ENCODE data around the gene TTN. TPM values are rescaled to one million over a fixed set of nuclear protein-coding genes. Genes with fewer than 3 reads are reported as not detected.

TTN gene
- total RNA-seq, 2 experiments from 2014 or later, result 11.4 to 12.8 TPM

GRCh38 chr2:178641498-178641897, 165.7 kb downstream of the TTN start:
- no peak for ATAC-seq
- Mint-ChIP-seq H3K27ac (no peak overlapping the region), H3K9me3 (ENCODE audit: insufficient read depth) (no peaks in the 10 kb centered on the region), H3K36me3 (ENCODE audit: low read depth) (no peaks in the 10 kb centered on the region), H3K27me3 (ENCODE audit: low read depth) (no peaks in the 10 kb centered on the region), H3K4me1 (ENCODE audit: low read depth) (no peaks in the 10 kb centered on the region), H3K4me3 (no peak overlapping the region)
- ChIA-PET CTCF (no interaction called here), POLR2A (no interaction called here)
- DNase-seq, result no peak

- DNase-seq, result no peak
- no peak overlapping the region for H3K4me3 Mint-ChIP-seq
- CTCF ChIA-PET, result no interaction called here
These were observed 171.3 kb downstream of the TTN start for GRCh38 chr2:178635897-178636296.

GRCh38 chr2:178632729-178633128, 174.5 kb downstream of the TTN start:
- Mint-ChIP-seq H3K36me3 (ENCODE audit: low read depth) (peaks cover 2% of the 10 kb centered on the region), H3K27me3 (ENCODE audit: low read depth) (no peaks in the 10 kb centered on the region), H3K9me3 (ENCODE audit: insufficient read depth) (no peaks in the 10 kb centered on the region), H3K4me3 (no peak overlapping the region), H3K27ac (no peak overlapping the region), H3K4me1 (ENCODE audit: low read depth) (peaks cover 2% of the 10 kb centered on the region)
- ChIA-PET CTCF (no interaction called here), POLR2A (interaction anchor here (0.7 kb wide), 1 partner anchor 510 kb away, joined by 3 read pairs; no protein-coding TSS in a partner anchor)
- ATAC-seq, result no peak
- DNase-seq, result no peak

More at GRCh38 chr2:178635897-178636296, 171.3 kb downstream of the TTN start:
- no peak for ATAC-seq
- Mint-ChIP-seq H3K4me1 (ENCODE audit: low read depth) (peaks cover 2% of the 10 kb centered on the region), H3K36me3 (ENCODE audit: low read depth) (peaks cover 2% of the 10 kb centered on the region), H3K27me3 (ENCODE audit: low read depth) (no peaks in the 10 kb centered on the region), H3K9me3 (ENCODE audit: insufficient read depth) (no peaks in the 10 kb centered on the region), H3K27ac (no peak overlapping the region)
- POLR2A ChIA-PET, result no interaction called here

GRCh38 chr2:178630581-178630980, 176.6 kb downstream of the TTN start:
- Mint-ChIP-seq H3K27ac (no peak overlapping the region), H3K4me3 (no peak overlapping the region), H3K36me3 (ENCODE audit: low read depth) (peaks cover 2% of the 10 kb centered on the region), H3K4me1 (ENCODE audit: low read depth) (peaks cover 2% of the 10 kb centered on the region), H3K27me3 (ENCODE audit: low read depth) (no peaks in the 10 kb centered on the region), H3K9me3 (ENCODE audit: insufficient read depth) (no peaks in the 10 kb centered on the region)
- POLR2A ChIA-PET, result no interaction called here
- ATAC-seq (no peak), DNase-seq (no peak)
- CTCF ChIA-PET, result interaction anchor here (1.8 kb wide), 1 partner anchor 71 kb away, joined by 7 read pairs; no protein-coding TSS in a partner anchor

GRCh38 chr2:178629463-178629862, 177.8 kb downstream of the TTN start:
- ATAC-seq (no peak), DNase-seq (no peak)
- Mint-ChIP-seq H3K27me3 (ENCODE audit: low read depth) (no peaks in the 10 kb centered on the region), H3K27ac (no peak overlapping the region), H3K9me3 (ENCODE audit: insufficient read depth) (no peaks in the 10 kb centered on the region), H3K36me3 (ENCODE audit: low read depth) (peaks cover 2% of the 10 kb centered on the region), H3K4me3 (no peak overlapping the region), H3K4me1 (ENCODE audit: low read depth) (peaks cover 2% of the 10 kb centered on the region)
- ChIA-PET CTCF (no interaction called here), POLR2A (no interaction called here)

GRCh38 chr2:178628605-178629004, 178.6 kb downstream of the TTN start:
- ChIA-PET POLR2A (no interaction called here), CTCF (no interaction called here)
- Mint-ChIP-seq H3K36me3 (ENCODE audit: low read depth) (peaks cover 2% of the 10 kb centered on the region), H3K9me3 (ENCODE audit: insufficient read depth) (no peaks in the 10 kb centered on the region), H3K27me3 (ENCODE audit: low read depth) (no peaks in the 10 kb centered on the region), H3K4me1 (ENCODE audit: low read depth) (peaks cover 2% of the 10 kb centered on the region), H3K4me3 (no peak overlapping the region), H3K27ac (no peak overlapping the region)
- no peak for DNase-seq
- ATAC-seq, result no peak

- H3K36me3 Mint-ChIP-seq (ENCODE audit: low read depth), result peaks cover 2% of the 10 kb centered on the region
- H3K27me3 Mint-ChIP-seq (ENCODE audit: low read depth), result no peaks in the 10 kb centered on the region
- ATAC-seq (no peak), DNase-seq (no peak)
- no peak overlapping the region for H3K4me3 Mint-ChIP-seq
- no peaks in the 10 kb centered on the region for H3K9me3 Mint-ChIP-seq (ENCODE audit: insufficient read depth)
- no peaks in the 10 kb centered on the region for H3K4me1 Mint-ChIP-seq (ENCODE audit: low read depth)
- ChIA-PET POLR2A (no interaction called here), CTCF (no interaction called here)
- no peak overlapping the region for H3K27ac Mint-ChIP-seq
These were observed 179.8 kb downstream of the TTN start for GRCh38 chr2:178627401-178627800.

GRCh38 chr2:178615969-178616368, 191.3 kb downstream of the TTN start:
- Mint-ChIP-seq H3K4me1 (ENCODE audit: low read depth) (no peaks in the 10 kb centered on the region), H3K27me3 (ENCODE audit: low read depth) (no peaks in the 10 kb centered on the region), H3K27ac (no peak overlapping the region), H3K36me3 (ENCODE audit: low read depth) (peaks cover 32% of the 10 kb centered on the region), H3K9me3 (ENCODE audit: insufficient read depth) (no peaks in the 10 kb centered on the region), H3K4me3 (no peak overlapping the region)
- DNase-seq (no peak), ATAC-seq (no peak)
- ChIA-PET CTCF (interaction anchor here (1.1 kb wide), 1 partner anchor 10 kb away, joined by 3 read pairs; no protein-coding TSS in a partner anchor), POLR2A (no interaction called here)

- POLR2A ChIA-PET, result no interaction called here
These were observed 204.3 kb downstream of the TTN start for GRCh38 chr2:178602901-178603300.

GRCh38 chr2:178592655-178593054, 214.6 kb downstream of the TTN start:
- POLR2A ChIA-PET, result no interaction called here
- DNase-seq (no peak), ATAC-seq (no peak)
- H3K4me1 Mint-ChIP-seq (ENCODE audit: low read depth), result no peaks in the 10 kb centered on the region
- no peak overlapping the region for H3K4me3 Mint-ChIP-seq
- no peak overlapping the region for H3K27ac Mint-ChIP-seq
- H3K36me3 Mint-ChIP-seq (ENCODE audit: low read depth), result peaks cover 31% of the 10 kb centered on the region
- CTCF ChIA-PET, result no interaction called here
- no peaks in the 10 kb centered on the region for H3K9me3 Mint-ChIP-seq (ENCODE audit: insufficient read depth)
- H3K27me3 Mint-ChIP-seq (ENCODE audit: low read depth), result no peaks in the 10 kb centered on the region

More at GRCh38 chr2:178602901-178603300, 204.3 kb downstream of the TTN start:
- H3K36me3 Mint-ChIP-seq (ENCODE audit: low read depth), result peaks cover 13% of the 10 kb centered on the region
- no peaks in the 10 kb centered on the region for H3K4me1 Mint-ChIP-seq (ENCODE audit: low read depth)
- no peak overlapping the region for H3K27ac Mint-ChIP-seq
- H3K9me3 Mint-ChIP-seq (ENCODE audit: insufficient read depth), result no peaks in the 10 kb centered on the region
- ATAC-seq (no peak), DNase-seq (no peak)
- no peaks in the 10 kb centered on the region for H3K27me3 Mint-ChIP-seq (ENCODE audit: low read depth)
- no peak overlapping the region for H3K4me3 Mint-ChIP-seq
- CTCF ChIA-PET, result no interaction called here

- DNase-seq (no peak), ATAC-seq (no peak)
- Mint-ChIP-seq H3K27ac (no peak overlapping the region), H3K9me3 (ENCODE audit: insufficient read depth) (no peaks in the 10 kb centered on the region), H3K27me3 (ENCODE audit: low read depth) (no peaks in the 10 kb centered on the region), H3K4me1 (ENCODE audit: low read depth) (no peaks in the 10 kb centered on the region), H3K36me3 (ENCODE audit: low read depth) (peaks cover 38% of the 10 kb centered on the region), H3K4me3 (no peak overlapping the region)
- ChIA-PET POLR2A (no interaction called here), CTCF (no interaction called here)
These were observed 217.9 kb downstream of the TTN start for GRCh38 chr2:178589335-178589734.

- DNase-seq (no peak), ATAC-seq (no peak)
- ChIA-PET POLR2A (no interaction called here), CTCF (no interaction called here)
- Mint-ChIP-seq H3K4me1 (ENCODE audit: low read depth) (no peaks in the 10 kb centered on the region), H3K27ac (no peak overlapping the region), H3K9me3 (ENCODE audit: insufficient read depth) (no peaks in the 10 kb centered on the region), H3K36me3 (ENCODE audit: low read depth) (peaks cover 30% of the 10 kb centered on the region), H3K4me3 (no peak overlapping the region), H3K27me3 (ENCODE audit: low read depth) (no peaks in the 10 kb centered on the region)
These were observed 222.6 kb downstream of the TTN start for GRCh38 chr2:178584666-178585065.

GRCh38 chr2:178579006-178579405, 228.2 kb downstream of the TTN start:
- Mint-ChIP-seq H3K27me3 (ENCODE audit: low read depth) (no peaks in the 10 kb centered on the region), H3K4me3 (no peak overlapping the region), H3K9me3 (ENCODE audit: insufficient read depth) (no peaks in the 10 kb centered on the region), H3K27ac (no peak overlapping the region), H3K4me1 (ENCODE audit: low read depth) (no peaks in the 10 kb centered on the region), H3K36me3 (ENCODE audit: low read depth) (peaks cover 63% of the 10 kb centered on the region)
- POLR2A ChIA-PET, result no interaction called here
- CTCF ChIA-PET, result no interaction called here
- no peak for DNase-seq
- ATAC-seq, result no peak
